Mucosa of descending colon (tissue), 3 donors: Measurements from ENCODE around the gene NXPH2. TPM values are rescaled to one million over a fixed set of nuclear protein-coding genes. Genes with fewer than 3 reads are reported as not detected.

Experiments
- ATAC-seq: fragments of 200-7000 bp; cut with Tn5 transposase; one replicate; pipeline ENCODE4 v1.9.1; 2020; ENCODE audit warnings: mild to moderate bottlenecking, moderate library complexity
- DNase-seq, 3 donors: peaks; one replicate each; pipeline ENCODE4 v3.0.0-alpha.2; 2020
- H3K36me3 ChIP-seq: fragments of 200-600 bp; one replicate; pipeline ENCODE4 v1.8.0; 2021; ENCODE audit warnings: low read depth, mild to moderate bottlenecking
- H3K4me1 ChIP-seq: fragments of 200-600 bp; one replicate; pipeline ENCODE4 v1.8.0; 2021; ENCODE audit warnings: low read depth, mild to moderate bottlenecking
- H3K4me3 ChIP-seq: fragments of 200-600 bp; one replicate; pipeline ENCODE4 v1.8.0; 2021; ENCODE audit warnings: mild to moderate bottlenecking
- H3K9me3 ChIP-seq: fragments of 200-600 bp; one replicate; pipeline ENCODE4 v1.8.0; 2021; ENCODE audit warnings: mild to moderate bottlenecking
- CTCF ChIP-seq: fragments of 200-600 bp; IDR thresholded peaks from one replicate; pipeline ENCODE4 v1.8.0; 2022; ENCODE audit warnings: antibody characterized with exemption, mild to moderate bottlenecking
- intact Hi-C, 2 donors: fragments of 100-400 bp; cut with DNase I in 1 of 2; cut with micrococcal nuclease in 1 of 2; formaldehyde crosslinking; loops; one replicate each; pipeline versions ENCODE4 v1.11.0 to v1.11.1; 2022; cut with DNase I, micrococcal nuclease
- long read RNA-seq, 2 donors: library from polyadenylated mRNA; unstranded; transcript quantifications; one replicate each; pipeline ENCODE4 v2.0.0, GENCODE V29; 2019 to 2021
- total RNA-seq, 3 donors: library from RNA; stranded (reverse); fragmentation: NEBNext Ultra II Directional in 2 of 3; extraction: Animal tissue kit (Norgen Biotek cat#: 25700) in 2 of 3; gene quantifications; one replicate each; pipeline versions ENCODE4 v1.2.1 to v1.2.4, GENCODE V29; 2021 to 2023
- donor health status: DM: no; HTN: no; CAD: no; lungs with moderate emphysema.
- donor health status: DM: no; HTN: no; CAD: no.
- donor health status: DM: no; HTN: yes; CAD: no.

NXPH2 gene
- total RNA-seq, result under 1 TPM in 1 of 3 donors, not detected in 2; 0.38 TPM
- long read RNA-seq, donor 1, result 0 reads
- long read RNA-seq, donor 2, result 0 reads

- H3K4me1 ChIP-seq, result peaks cover 7% of the 10 kb centered on the region
- no peak within 1 kb of the TSS for H3K4me3 ChIP-seq
- no peak for TF ChIP-seq CTCF
- DNase-seq (no peak), ATAC-seq (no peak)
- no peaks in the 10 kb centered on the region for H3K36me3 ChIP-seq
- no peaks in the 10 kb centered on the region for H3K9me3 ChIP-seq
- intact Hi-C loops, result loop anchor here in 1 of 2 donors (5.0 kb wide), 1 partner anchor 873 kb away; no protein-coding TSS in a partner anchor
Observed at GRCh38 chr2:138779781-138780445, at the start of gene NXPH2. Gene NXPH2 (minus strand): TSS chr2:138780390. CDS start chr2:138780241, 149 bp downstream.

- Histone ChIP-seq H3K36me3 (no peaks in the 10 kb centered on the region), H3K4me1 (no peaks in the 10 kb centered on the region), H3K9me3 (no peaks in the 10 kb centered on the region), H3K4me3 (no peak overlapping the region)
- ATAC-seq (no peak), DNase-seq (peak in 2 of 3 donors; percentile 20 to 24)
- intact Hi-C loops, result no loop called here
- no peak for TF ChIP-seq CTCF
Observed at GRCh38 chr2:138829326-138829919, 49.2 kb upstream of the NXPH2 start.

- Histone ChIP-seq H3K9me3 (no peaks in the 10 kb centered on the region), H3K36me3 (no peaks in the 10 kb centered on the region), H3K4me3 (no peak overlapping the region), H3K4me1 (no peaks in the 10 kb centered on the region)
- peak; percentile 37 for TF ChIP-seq CTCF
- intact Hi-C loops, result no loop called here
- DNase-seq, result peak in 1 of 3 donors; percentile 14
- peak; percentile 64 for ATAC-seq
Observed at GRCh38 chr2:138827426-138828054, 47.4 kb upstream of the NXPH2 start.

- intact Hi-C loops, result no loop called here
- no peaks in the 10 kb centered on the region for H3K4me1 ChIP-seq
- TF ChIP-seq CTCF, result no peak
Observed at GRCh38 chr2:138823666-138824065, 43.5 kb upstream of the NXPH2 start.

GRCh38 chr2:138819964-138820363 lies 39.8 kb upstream of the NXPH2 start:
- Histone ChIP-seq H3K9me3 (no peaks in the 10 kb centered on the region), H3K4me1 (no peaks in the 10 kb centered on the region), H3K36me3 (no peaks in the 10 kb centered on the region), H3K4me3 (no peak overlapping the region)
- TF ChIP-seq CTCF, result no peak
- intact Hi-C loops, result no loop called here
- ATAC-seq (no peak), DNase-seq (no peak)

More at GRCh38 chr2:138823666-138824065, 43.5 kb upstream of the NXPH2 start:
- no peak for ATAC-seq
- H3K4me3 ChIP-seq, result no peak overlapping the region
- DNase-seq, result no peak
- no peaks in the 10 kb centered on the region for H3K9me3 ChIP-seq
- no peaks in the 10 kb centered on the region for H3K36me3 ChIP-seq
